ENCODE results near the gene FXR1. TPM values are rescaled to one million over a fixed set of nuclear protein-coding genes. Genes with fewer than 3 reads are reported as not detected.
"Not testable (repeated sequence)": the region's sequence is repeated elsewhere in the genome, so short reads cannot be mapped to it uniquely, and the experiment has no call there.

Gene FXR1
- total RNA-seq, 2 experiments from 2014 or later = 169 to 174 TPM

- no peak for TF ChIP-seq CTCF (IDR thresholded peaks at IDR 0.05)
- intact Hi-C loops (cut with micrococcal nuclease) = no loop called here
- CTCF ChIA-PET = no interaction called here
- H3K4me1 Mint-ChIP-seq (ENCODE audit: low read depth) = no peaks in the 10 kb centered on the region
- DNase-seq (no peak), ATAC-seq (no peak)
- H3K36me3 Mint-ChIP-seq (ENCODE audit: low read depth) = peaks cover 9% of the 10 kb centered on the region
- H3K4me3 Mint-ChIP-seq = no peak overlapping the region
- POLR2A ChIA-PET = no interaction called here
- H3K9me3 Mint-ChIP-seq = peaks cover 12% of the 10 kb centered on the region
- H3K27me3 Mint-ChIP-seq = peaks cover 4% of the 10 kb centered on the region
- no peak overlapping the region for H3K27ac Mint-ChIP-seq
Observed at GRCh38 chr3:180996415-180996932, 84.0 kb downstream of the FXR1 start.

- DNase-seq; intact Hi-C loops (cut with micrococcal nuclease); H3K27ac Mint-ChIP-seq; ATAC-seq; POLR2A ChIA-PET; H3K4me3 Mint-ChIP-seq; H3K27me3 Mint-ChIP-seq; H3K4me1 Mint-ChIP-seq (ENCODE audit: low read depth); CTCF ChIA-PET: not testable (repeated sequence)
- Mint-ChIP-seq H3K36me3 (ENCODE audit: low read depth) (peaks cover 18% of the 10 kb centered on the region), H3K9me3 (peaks cover 26% of the 10 kb centered on the region)
Observed at GRCh38 chr3:181002331-181002730, 89.9 kb downstream of the FXR1 start.

- H3K4me3 Mint-ChIP-seq; POLR2A ChIA-PET; H3K27me3 Mint-ChIP-seq; ATAC-seq; DNase-seq; intact Hi-C loops (cut with micrococcal nuclease); H3K27ac Mint-ChIP-seq; CTCF ChIA-PET; H3K4me1 Mint-ChIP-seq (ENCODE audit: low read depth): not testable (repeated sequence)
- Mint-ChIP-seq H3K36me3 (ENCODE audit: low read depth) (peaks cover 20% of the 10 kb centered on the region), H3K9me3 (peaks cover 26% of the 10 kb centered on the region)
Observed at GRCh38 chr3:181003469-181003868, 91.0 kb downstream of the FXR1 start.

DNA sequence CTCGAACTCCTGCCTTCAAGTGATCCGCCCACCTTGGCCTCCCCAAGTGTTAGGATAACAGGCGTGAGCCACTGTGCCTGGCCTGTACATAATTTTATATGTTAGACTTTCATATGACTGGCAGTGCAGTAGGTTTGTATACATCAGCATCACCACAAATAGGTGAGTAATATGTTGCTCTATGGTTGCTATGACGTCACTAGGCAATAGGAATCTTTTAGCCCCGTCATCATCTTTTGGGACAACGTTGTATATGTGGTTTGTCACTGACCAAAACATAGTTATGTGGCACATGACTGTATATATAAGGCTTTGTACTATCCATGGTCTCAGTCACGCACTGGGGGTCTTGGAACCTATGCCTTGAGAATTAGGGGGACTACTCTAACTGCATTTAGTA, 94.1 kb downstream of the FXR1 start:
- intact Hi-C loops (cut with micrococcal nuclease) = no loop called here
- no peak for TF ChIP-seq CTCF (IDR thresholded peaks at IDR 0.05)
- ChIA-PET CTCF (no interaction called here), POLR2A (no interaction called here)
- Mint-ChIP-seq H3K27me3 (peaks cover 5% of the 10 kb centered on the region), H3K27ac (no peak overlapping the region), H3K9me3 (peaks cover 13% of the 10 kb centered on the region), H3K4me1 (ENCODE audit: low read depth) (peaks cover 9% of the 10 kb centered on the region), H3K36me3 (ENCODE audit: low read depth) (peaks cover 10% of the 10 kb centered on the region), H3K4me3 (no peak overlapping the region)
- ATAC-seq = no peak
- no peak for DNase-seq

DNA sequence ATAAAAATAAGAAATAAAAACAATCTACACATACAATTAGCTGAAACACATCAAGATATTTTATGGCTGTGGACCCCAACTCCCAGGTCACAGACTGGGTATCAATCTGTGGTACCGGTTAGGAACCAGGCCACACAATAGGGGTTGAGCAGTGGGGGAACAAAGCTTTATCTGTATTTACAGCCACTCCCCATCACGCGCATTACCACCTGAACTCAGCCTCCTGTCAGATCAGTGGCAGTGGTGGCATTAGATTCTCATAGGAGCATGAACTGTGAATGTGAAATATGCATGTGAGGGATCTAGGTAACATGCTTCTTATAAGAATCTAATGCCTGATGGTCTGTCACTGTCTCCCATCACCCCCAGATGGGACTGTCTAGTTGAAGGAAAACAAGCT, 94.8 kb downstream of the FXR1 start:
- peaks cover 5% of the 10 kb centered on the region for H3K36me3 Mint-ChIP-seq (ENCODE audit: low read depth)
- no peak overlapping the region for H3K27ac Mint-ChIP-seq
- CTCF ChIA-PET = no interaction called here
- intact Hi-C loops (cut with micrococcal nuclease) = no loop called here
- ATAC-seq = no peak
- peaks cover 9% of the 10 kb centered on the region for H3K4me1 Mint-ChIP-seq (ENCODE audit: low read depth)
- peaks cover 9% of the 10 kb centered on the region for H3K27me3 Mint-ChIP-seq
- no peak for DNase-seq
- TF ChIP-seq CTCF (IDR thresholded peaks at IDR 0.05) = no peak
- POLR2A ChIA-PET = no interaction called here
- no peak overlapping the region for H3K4me3 Mint-ChIP-seq
- H3K9me3 Mint-ChIP-seq = peaks cover 9% of the 10 kb centered on the region

DNA sequence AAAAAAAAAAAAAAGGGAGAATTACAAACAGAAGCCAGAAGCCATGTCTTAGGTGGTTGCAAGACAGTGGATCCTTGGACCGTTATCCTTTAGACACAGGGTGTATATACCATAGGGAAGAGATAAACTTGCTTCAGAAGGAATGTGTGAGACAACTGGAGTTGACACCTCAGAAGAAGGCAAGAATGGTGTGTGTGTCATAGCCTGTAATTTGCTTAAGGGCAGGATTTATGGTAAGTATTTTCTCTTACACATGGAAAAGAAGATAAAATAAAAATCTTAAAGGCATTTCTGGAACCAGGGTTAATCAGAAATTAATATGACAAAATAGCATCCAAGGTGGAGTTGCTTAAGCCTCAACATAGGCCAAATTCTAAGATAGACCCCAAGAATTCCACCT, 96.3 kb downstream of the FXR1 start:
- ATAC-seq = no peak
- CTCF ChIA-PET = no interaction called here
- Mint-ChIP-seq H3K27me3 (peaks cover 5% of the 10 kb centered on the region), H3K27ac (no peak overlapping the region), H3K36me3 (ENCODE audit: low read depth) (peaks cover 2% of the 10 kb centered on the region), H3K4me1 (ENCODE audit: low read depth) (peaks cover 9% of the 10 kb centered on the region), H3K4me3 (no peak overlapping the region), H3K9me3 (no peaks in the 10 kb centered on the region)
- intact Hi-C loops (cut with micrococcal nuclease) = no loop called here
- POLR2A ChIA-PET = no interaction called here
- no peak for DNase-seq
- TF ChIP-seq CTCF (IDR thresholded peaks at IDR 0.05) = no peak

Measured in activated CD8-positive, alpha-beta T cell treated with anti-CD3 and anti-CD28 coated beads for 36 hours (primary cell).